COR-L47 (cell line): ENCODE measurements around the gene PRLH.
"Not testable (repeated sequence)": the region's sequence is repeated elsewhere in the genome, so short reads cannot be mapped to it uniquely, and the experiment has no call there.

ENCODE experiments used
- DNase-seq: peaks from one replicate; lab custom pipeline; 2025; lab: John Stamatoyannopoulos, UW

The PRLH gene

GRCh38 chr2:237600205-237600846, 34.0 kb downstream of the PRLH start:
- no peak for DNase-seq

GRCh38 chr2:237601453-237602116, 35.2 kb downstream of the PRLH start:
- DNase-seq = no peak

- no peak for DNase-seq
These were observed 36.0 kb downstream of the PRLH start for GRCh38 chr2:237602409-237602808.

GRCh38 chr2:237603049-237603717, 36.8 kb downstream of the PRLH start:
- DNase-seq = no peak

GRCh38 chr2:237603718-237604362, 37.5 kb downstream of the PRLH start:
- DNase-seq = no peak

- no peak for DNase-seq
These were observed 38.0 kb downstream of the PRLH start for GRCh38 chr2:237604391-237604790.

- DNase-seq = no peak
These were observed 38.6 kb downstream of the PRLH start for GRCh38 chr2:237604960-237605359.

GRCh38 chr2:237606522-237606921, 40.1 kb downstream of the PRLH start:
- not testable (repeated sequence) for DNase-seq

GRCh38 chr2:237612527-237613357, 46.4 kb downstream of the PRLH start:
- DNase-seq = no peak

GRCh38 chr2:237613679-237614078, 47.3 kb downstream of the PRLH start:
- no peak for DNase-seq

- DNase-seq = no peak
These were observed 47.9 kb downstream of the PRLH start for GRCh38 chr2:237614151-237614720.

GRCh38 chr2:237615631-237616249, 49.4 kb downstream of the PRLH start:
- no peak for DNase-seq

- no peak for DNase-seq
These were observed 50.0 kb downstream of the PRLH start for GRCh38 chr2:237616373-237616733.
